H9 (cell line): ENCODE results near the gene GIMAP6. TPM values are rescaled to one million over a fixed set of nuclear protein-coding genes. Genes with fewer than 3 reads are reported as not detected.

Experiments used
- DNase-seq: peaks from one replicate; pipeline ENCODE4 v3.0.0-alpha.2; 2017
- H2AFZ ChIP-seq: one replicate; pipeline ENCODE4 v1.6.1; 2013; ENCODE audit warnings: mild to moderate bottlenecking, low read length, control low read depth, moderate library complexity
- H2AK5ac ChIP-seq: 2 replicates; pipeline ENCODE4 v1.6.1; 2013; ENCODE audit warnings: low read length, control low read depth, mixed read lengths; ENCODE audit not compliant: insufficient read length
- H2BK120ac ChIP-seq: one replicate; pipeline ENCODE4 v1.6.1; 2013; ENCODE audit warnings: low read depth, mild to moderate bottlenecking, low read length, control low read depth, inconsistent platforms; ENCODE audit not compliant: poor library complexity, severe bottlenecking
- H2BK12ac ChIP-seq: 2 replicates; pipeline ENCODE4 v1.6.1; 2013; ENCODE audit warnings: low read length, control low read depth, mixed read lengths, low read depth; ENCODE audit not compliant: insufficient read length
- H2BK15ac ChIP-seq: 2 replicates; pipeline ENCODE4 v1.6.1; 2013; ENCODE audit warnings: low read depth, low read length, control low read depth
- H2BK20ac ChIP-seq: one replicate; pipeline ENCODE4 v1.6.1; 2013; ENCODE audit warnings: low read depth, mild to moderate bottlenecking, low read length, control low read depth, inconsistent platforms; ENCODE audit not compliant: poor library complexity, severe bottlenecking
- H2BK5ac ChIP-seq: 2 replicates; pipeline ENCODE4 v1.6.1; 2013; ENCODE audit warnings: low read length, control low read depth, mixed read lengths; ENCODE audit not compliant: insufficient read length
- H3K14ac ChIP-seq: 2 replicates; pipeline ENCODE4 v1.6.1; 2013; ENCODE audit warnings: low read length, control low read depth; ENCODE audit not compliant: insufficient read depth
- H3K18ac ChIP-seq: 2 replicates; pipeline ENCODE4 v1.6.1; 2013; ENCODE audit warnings: low read depth, mild to moderate bottlenecking, mixed read lengths, low read length, control low read depth; ENCODE audit not compliant: insufficient read length
- H3K23ac ChIP-seq: 2 replicates; pipeline ENCODE4 v1.6.1; 2013; ENCODE audit warnings: low read length, control low read depth, mixed read lengths, low read depth; ENCODE audit not compliant: insufficient read length
- H3K23me2 ChIP-seq: 2 replicates; pipeline ENCODE4 v1.6.1; 2013; ENCODE audit warnings: low read depth, mild to moderate bottlenecking, mixed read lengths, low read length, control low read depth; ENCODE audit not compliant: insufficient read length, poor library complexity, severe bottlenecking
- H3K27ac ChIP-seq: 2 replicates; pipeline ENCODE4 v1.5.1; 2013; ENCODE audit warnings: low read length, control low read depth, mixed read lengths, low read depth; ENCODE audit not compliant: insufficient read length
- H3K27me3 ChIP-seq: 2 replicates; pipeline ENCODE4 v1.6.1; 2013; ENCODE audit warnings: low read length, control low read depth, inconsistent platforms; ENCODE audit not compliant: insufficient read depth
- H3K4ac ChIP-seq: 2 replicates; pipeline ENCODE4 v1.6.1; 2013; ENCODE audit warnings: low read depth, mild to moderate bottlenecking, control low read depth, inconsistent platforms, low read length, moderate library complexity
- H3K4me1 ChIP-seq: 2 replicates; pipeline ENCODE4 v1.6.1; 2013; ENCODE audit warnings: low read length, control low read depth, inconsistent platforms; ENCODE audit not compliant: insufficient read depth
- H3K4me2 ChIP-seq: 2 replicates; pipeline ENCODE4 v1.6.1; 2013; ENCODE audit warnings: low read length, control low read depth, mixed read lengths; ENCODE audit not compliant: insufficient read length, insufficient read depth
- H3K56ac ChIP-seq: 2 replicates; pipeline ENCODE4 v1.6.1; 2013; ENCODE audit warnings: low read depth, mild to moderate bottlenecking, mixed read lengths, low read length, control low read depth; ENCODE audit not compliant: insufficient read length
- H3K79me1 ChIP-seq: 2 replicates; pipeline ENCODE4 v1.6.1; 2013; ENCODE audit warnings: low read depth, mild to moderate bottlenecking, moderate library complexity, low read length, control low read depth, inconsistent platforms; ENCODE audit not compliant: insufficient read depth, poor library complexity, severe bottlenecking
- H3K79me2 ChIP-seq: 2 replicates; pipeline ENCODE4 v1.6.1; 2013; ENCODE audit warnings: low read length, control low read depth, inconsistent platforms; ENCODE audit not compliant: insufficient read depth
- H3K9ac ChIP-seq: 2 replicates; pipeline ENCODE4 v1.6.1; 2013; ENCODE audit warnings: low read length, control low read depth, mixed read lengths; ENCODE audit not compliant: insufficient read length; ENCODE audit errors: extremely low read depth
- H3K9me3 ChIP-seq: one replicate; pipeline ENCODE4 v1.6.1; 2013; ENCODE audit warnings: low read depth, low read length, inconsistent platforms; ENCODE audit not compliant: control insufficient read depth
- H3T11ph ChIP-seq: one replicate; pipeline ENCODE4 v1.6.1; 2013; ENCODE audit warnings: mild to moderate bottlenecking, low read length, control low read depth, inconsistent platforms
- H4K20me1 ChIP-seq: one replicate; pipeline ENCODE4 v1.6.1; 2013; ENCODE audit not compliant: control insufficient read depth, insufficient read length, insufficient read depth
- H4K5ac ChIP-seq: 2 replicates; pipeline ENCODE4 v1.6.1; 2013; ENCODE audit warnings: low read depth, mild to moderate bottlenecking, mixed read lengths, low read length, control low read depth; ENCODE audit not compliant: insufficient read length
- H4K8ac ChIP-seq: replicated peaks from 2 replicates; pipeline ENCODE4 v1.6.1; 2013; ENCODE audit warnings: low read length, control low read depth, mixed read lengths, low read depth; ENCODE audit not compliant: insufficient read length
- H4K91ac ChIP-seq: 2 replicates; pipeline ENCODE4 v1.6.1; 2013; ENCODE audit warnings: low read depth, mild to moderate bottlenecking, moderate library complexity, mixed read lengths, low read length, control low read depth; ENCODE audit not compliant: insufficient read length
- H3K27ac Mint-ChIP-seq, 3 experiments: 2 replicates in 2 of 3; 3 replicates in 1 of 3; pipeline ENCODE4 v1.8.0; 2020 to 2021; ENCODE audit warnings: mixed read lengths in 3 of 3, mild to moderate bottlenecking in 1 of 3, moderate library complexity in 1 of 3
- H3K27me3 Mint-ChIP-seq: 2 replicates; pipeline ENCODE4 v1.8.0; 2021; ENCODE audit warnings: low read depth, mild to moderate bottlenecking, moderate library complexity, mixed read lengths
- H3K36me3 Mint-ChIP-seq, 3 experiments: 2 replicates in 2 of 3; 3 replicates in 1 of 3; pipeline ENCODE4 v1.8.0; 2020 to 2021; ENCODE audit warnings: low read depth in 3 of 3, mixed read lengths in 3 of 3; ENCODE audit not compliant: insufficient read depth in 1 of 3
- H3K4me1 Mint-ChIP-seq, 2 experiments: 2 replicates each; pipeline ENCODE4 v1.8.0; 2020; ENCODE audit warnings: mixed read lengths in 2 of 2
- H3K4me3 Mint-ChIP-seq, 2 experiments: 2 replicates in 1 of 2; 3 replicates in 1 of 2; pipeline ENCODE4 v1.8.0; 2020 to 2021; ENCODE audit warnings: mild to moderate bottlenecking in 2 of 2, mixed read lengths in 2 of 2, moderate library complexity in 1 of 2
- H3K9me3 Mint-ChIP-seq, 2 experiments: 2 replicates in 1 of 2; 3 replicates in 1 of 2; pipeline ENCODE4 v1.8.0; 2020; ENCODE audit warnings: mild to moderate bottlenecking in 2 of 2, mixed read lengths in 2 of 2, moderate library complexity in 1 of 2
- WGBS: extraction: QIAGEN DNeasy Blood & Tissue Kit; methylation state at CpG from one replicate; pipeline ENCODE4 v1.1.7; 2013; ENCODE audit warnings: missing lambda C conversion rate, low lambda C conversion rate, mixed read lengths; ENCODE audit not compliant: insufficient read length; ENCODE audit errors: extremely low coverage; 5-methylcytosine and 5-hydroxymethylcytosine counted together
- total RNA-seq: library from RNA; stranded (reverse); gene quantifications from 2 replicates; pipeline ENCODE4 v1.2.1, GENCODE V29; 2021
- TF ChIP-seq, protein P1 (sequence below): fragments of 200-600 bp; sonication (generic); conservative IDR thresholded peaks from 3 replicates; pipeline ENCODE4 v1.8.0; 2021; ENCODE audit warnings: antibody characterized with exemption, mild to moderate bottlenecking

The GIMAP6 gene
- total RNA-seq, 1 experiment from 2014 or later: not detected

DNA sequence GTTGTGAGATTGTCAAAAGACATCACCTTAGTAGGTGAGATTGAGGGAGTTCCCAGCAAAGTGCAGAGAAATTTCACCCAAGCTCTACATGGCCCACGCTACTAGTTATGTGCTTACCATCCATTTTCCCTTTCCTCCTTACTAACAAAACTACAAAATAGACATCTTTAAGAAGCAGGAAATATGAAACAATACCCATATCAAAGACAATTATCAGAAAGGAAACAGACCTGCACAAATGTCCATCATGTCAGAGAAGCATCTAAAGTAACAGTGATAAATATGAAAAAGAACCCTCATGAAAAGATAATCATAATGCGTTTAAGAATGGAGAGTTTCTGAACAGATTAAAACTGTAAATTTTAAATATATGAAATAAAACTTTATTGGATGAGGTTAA, 36.8 kb downstream of the GIMAP6 start:
- no CpG with 5 or more reads among the region's 2 CpGs for WGBS
- no peak overlapping the region for H4K91ac ChIP-seq
- no peaks in the 10 kb centered on the region for H4K20me1 ChIP-seq
- peaks cover 77 to 83% of the 10 kb centered on the region in 2 experiments for H3K9me3 Mint-ChIP-seq
- no peak overlapping the region for H3K27ac ChIP-seq
- peaks cover 6% of the 10 kb centered on the region for H3K9me3 ChIP-seq
- no peak overlapping the region for H3K4ac ChIP-seq
- no peak overlapping the region for H3K27ac Mint-ChIP-seq
- H3K14ac ChIP-seq: no peak overlapping the region
- H3K36me3 Mint-ChIP-seq: peaks cover 5 to 15% (median 14%) of the 10 kb centered on the region in 3 experiments; a peak in 6 of 7 replicates
- H2BK12ac ChIP-seq: no peak overlapping the region
- no peak overlapping the region for H4K5ac ChIP-seq
- peaks cover 36% of the 10 kb centered on the region for H3K27me3 Mint-ChIP-seq
- H4K8ac ChIP-seq: no peak overlapping the region
- H3K4me2 ChIP-seq: no peak overlapping the region
- H3K4me1 Mint-ChIP-seq: no peaks in the 10 kb centered on the region
- TF ChIP-seq, protein P1, sequence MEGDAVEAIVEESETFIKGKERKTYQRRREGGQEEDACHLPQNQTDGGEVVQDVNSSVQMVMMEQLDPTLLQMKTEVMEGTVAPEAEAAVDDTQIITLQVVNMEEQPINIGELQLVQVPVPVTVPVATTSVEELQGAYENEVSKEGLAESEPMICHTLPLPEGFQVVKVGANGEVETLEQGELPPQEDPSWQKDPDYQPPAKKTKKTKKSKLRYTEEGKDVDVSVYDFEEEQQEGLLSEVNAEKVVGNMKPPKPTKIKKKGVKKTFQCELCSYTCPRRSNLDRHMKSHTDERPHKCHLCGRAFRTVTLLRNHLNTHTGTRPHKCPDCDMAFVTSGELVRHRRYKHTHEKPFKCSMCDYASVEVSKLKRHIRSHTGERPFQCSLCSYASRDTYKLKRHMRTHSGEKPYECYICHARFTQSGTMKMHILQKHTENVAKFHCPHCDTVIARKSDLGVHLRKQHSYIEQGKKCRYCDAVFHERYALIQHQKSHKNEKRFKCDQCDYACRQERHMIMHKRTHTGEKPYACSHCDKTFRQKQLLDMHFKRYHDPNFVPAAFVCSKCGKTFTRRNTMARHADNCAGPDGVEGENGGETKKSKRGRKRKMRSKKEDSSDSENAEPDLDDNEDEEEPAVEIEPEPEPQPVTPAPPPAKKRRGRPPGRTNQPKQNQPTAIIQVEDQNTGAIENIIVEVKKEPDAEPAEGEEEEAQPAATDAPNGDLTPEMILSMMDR: no peak
- no peak overlapping the region for H2AK5ac ChIP-seq
- H3K4me1 ChIP-seq: no peaks in the 10 kb centered on the region
- no peaks in the 10 kb centered on the region for H3K27me3 ChIP-seq
- H2BK15ac ChIP-seq: no peak overlapping the region
- no peak overlapping the region for H3K56ac ChIP-seq
- no peak overlapping the region for H3K23ac ChIP-seq
- no peak overlapping the region for H3K4me3 Mint-ChIP-seq
- no peaks in the 10 kb centered on the region for H3K23me2 ChIP-seq
- H2AFZ ChIP-seq: no peak overlapping the region
- H3K79me1 ChIP-seq: no peaks in the 10 kb centered on the region
- no peak overlapping the region for H3K9ac ChIP-seq
- no peak overlapping the region for H2BK5ac ChIP-seq
- H2BK120ac ChIP-seq: no peak overlapping the region
- DNase-seq: no peak
- no peaks in the 10 kb centered on the region for H3K79me2 ChIP-seq
- no peak overlapping the region for H3T11ph ChIP-seq
- no peak overlapping the region for H2BK20ac ChIP-seq
- no peak overlapping the region for H3K18ac ChIP-seq
